ENCODE measurements around the gene UBE2E1.

UBE2E1 gene

GRCh38 chr3:23785097-23785645 is 20.6 kb upstream of the UBE2E1 start:
- DNase-seq = no peak
- Histone ChIP-seq H3K27me3 (ENCODE audit: insufficient read depth, low read length, poor library complexity) (no peaks in the 10 kb centered on the region), H3K4ac (ENCODE audit: low read depth, low read length) (no peak overlapping the region), H3K4me2 (ENCODE audit: low read length) (no peak overlapping the region), H3K9ac (ENCODE audit: low read length) (no peak overlapping the region), H3K27ac (ENCODE audit: low read depth, low read length) (no peak overlapping the region), H3K56ac (ENCODE audit: low read length) (no peak overlapping the region), H2BK5ac (ENCODE audit: low read length) (no peak overlapping the region), H3K36me3 (ENCODE audit: control insufficient read depth, insufficient read depth, low read length) (no peaks in the 10 kb centered on the region), H3K79me2 (ENCODE audit: control insufficient read depth, insufficient read depth, low read length) (no peaks in the 10 kb centered on the region), H4K8ac (ENCODE audit: low read depth, low read length) (no peak overlapping the region), H3K79me1 (ENCODE audit: low read length) (no peaks in the 10 kb centered on the region), H2BK120ac (ENCODE audit: low read depth, low read length) (no peak overlapping the region), H3K23ac (ENCODE audit: low read length) (no peak overlapping the region), H3K18ac (ENCODE audit: low read length) (no peak overlapping the region), H2BK15ac (replicated peaks; ENCODE audit: low read depth) (no peak overlapping the region), H4K5ac (ENCODE audit: low read length) (no peak overlapping the region), H2AK5ac (ENCODE audit: low read length) (no peak overlapping the region), H3K4me3 (ENCODE audit: low read length) (no peak overlapping the region), H3K4me1 (ENCODE audit: control insufficient read depth, low read depth, low read length) (no peaks in the 10 kb centered on the region)
- no CpG with 5 or more reads among the region's 6 CpGs for WGBS (ENCODE audit: extremely low coverage, insufficient coverage, low lambda C conversion rate)

- no peak overlapping the region for H3K27ac ChIP-seq (ENCODE audit: low read depth, low read length)
- H3K36me3 ChIP-seq (ENCODE audit: control insufficient read depth, insufficient read depth, low read length) = no peaks in the 10 kb centered on the region
- no peaks in the 10 kb centered on the region for H3K27me3 ChIP-seq (ENCODE audit: insufficient read depth, low read length, poor library complexity)
- WGBS (ENCODE audit: extremely low coverage, insufficient coverage, low lambda C conversion rate) = no CpG with 5 or more reads among the region's 2 CpGs
- H3K56ac ChIP-seq (ENCODE audit: low read length) = no peak overlapping the region
- no peak overlapping the region for H3K23ac ChIP-seq (ENCODE audit: low read length)
- no peak overlapping the region for H2AK5ac ChIP-seq (ENCODE audit: low read length)
- H3K4me1 ChIP-seq (ENCODE audit: control insufficient read depth, low read depth, low read length) = no peaks in the 10 kb centered on the region
- H3K79me1 ChIP-seq (ENCODE audit: low read length) = no peaks in the 10 kb centered on the region
- H4K5ac ChIP-seq (ENCODE audit: low read length) = no peak overlapping the region
- H3K79me2 ChIP-seq (ENCODE audit: control insufficient read depth, insufficient read depth, low read length) = no peaks in the 10 kb centered on the region
- H3K18ac ChIP-seq (ENCODE audit: low read length) = no peak overlapping the region
- H3K4me3 ChIP-seq (ENCODE audit: low read length) = no peak overlapping the region
- no peak overlapping the region for H2BK120ac ChIP-seq (ENCODE audit: low read depth, low read length)
- no peak overlapping the region for H4K8ac ChIP-seq (ENCODE audit: low read depth, low read length)
- no peak overlapping the region for H3K4me2 ChIP-seq (ENCODE audit: low read length)
- H3K4ac ChIP-seq (ENCODE audit: low read depth, low read length) = no peak overlapping the region
- H2BK15ac ChIP-seq (replicated peaks; ENCODE audit: low read depth) = no peak overlapping the region
- no peak for DNase-seq
- H3K9ac ChIP-seq (ENCODE audit: low read length) = no peak overlapping the region
- no peak overlapping the region for H2BK5ac ChIP-seq (ENCODE audit: low read length)
Measured at GRCh38 chr3:23785882-23786281, 19.9 kb upstream of the UBE2E1 start.

DNA sequence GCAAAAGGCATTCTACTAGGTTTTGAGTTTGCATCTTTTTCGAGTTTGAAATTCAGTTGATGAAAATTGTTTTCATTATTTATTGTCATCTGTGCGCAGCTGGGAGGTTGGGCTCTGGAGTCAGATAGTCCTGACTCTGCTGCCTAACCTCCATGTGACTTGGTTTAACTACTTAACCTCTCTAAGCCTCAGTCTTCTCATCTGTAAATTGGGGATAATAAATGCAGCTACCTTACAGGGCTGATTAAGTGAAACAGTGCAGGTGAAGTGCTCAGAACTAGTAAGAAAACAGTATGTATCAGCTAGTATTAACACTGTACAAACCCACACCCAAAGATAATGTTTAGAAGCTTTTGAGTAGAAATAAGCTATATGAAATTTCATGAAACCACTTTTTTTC is 14.1 kb upstream of the UBE2E1 start:
- Histone ChIP-seq H2BK15ac (replicated peaks; ENCODE audit: low read depth) (no peak overlapping the region), H3K56ac (ENCODE audit: low read length) (no peak overlapping the region), H4K5ac (ENCODE audit: low read length) (no peak overlapping the region), H3K4me3 (ENCODE audit: low read length) (no peak overlapping the region), H3K23ac (ENCODE audit: low read length) (no peak overlapping the region), H3K18ac (ENCODE audit: low read length) (no peak overlapping the region), H4K8ac (ENCODE audit: low read depth, low read length) (no peak overlapping the region), H3K4ac (ENCODE audit: low read depth, low read length) (no peak overlapping the region), H3K4me1 (ENCODE audit: control insufficient read depth, low read depth, low read length) (no peaks in the 10 kb centered on the region), H3K36me3 (ENCODE audit: control insufficient read depth, insufficient read depth, low read length) (no peaks in the 10 kb centered on the region), H2BK120ac (ENCODE audit: low read depth, low read length) (no peak overlapping the region), H3K79me1 (ENCODE audit: low read length) (no peaks in the 10 kb centered on the region), H3K9ac (ENCODE audit: low read length) (no peak overlapping the region), H3K4me2 (ENCODE audit: low read length) (no peak overlapping the region), H3K27me3 (ENCODE audit: insufficient read depth, low read length, poor library complexity) (no peaks in the 10 kb centered on the region), H3K79me2 (ENCODE audit: control insufficient read depth, insufficient read depth, low read length) (no peaks in the 10 kb centered on the region), H3K27ac (ENCODE audit: low read depth, low read length) (no peak overlapping the region), H2AK5ac (ENCODE audit: low read length) (no peak overlapping the region), H2BK5ac (ENCODE audit: low read length) (no peak overlapping the region)
- no peak for DNase-seq
- no CpG with 5 or more reads among the region's 2 CpGs for WGBS (ENCODE audit: extremely low coverage, insufficient coverage, low lambda C conversion rate)

GRCh38 chr3:23793528-23794134 is 12.1 kb upstream of the UBE2E1 start:
- no peak overlapping the region for H3K4ac ChIP-seq (ENCODE audit: low read depth, low read length)
- H3K23ac ChIP-seq (ENCODE audit: low read length) = no peak overlapping the region
- H3K4me2 ChIP-seq (ENCODE audit: low read length) = no peak overlapping the region
- no peak for DNase-seq
- H2BK120ac ChIP-seq (ENCODE audit: low read depth, low read length) = no peak overlapping the region
- no peak overlapping the region for H3K4me3 ChIP-seq (ENCODE audit: low read length)
- no peak overlapping the region for H4K5ac ChIP-seq (ENCODE audit: low read length)
- no peaks in the 10 kb centered on the region for H3K27me3 ChIP-seq (ENCODE audit: insufficient read depth, low read length, poor library complexity)
- H4K8ac ChIP-seq (ENCODE audit: low read depth, low read length) = no peak overlapping the region
- no peaks in the 10 kb centered on the region for H3K36me3 ChIP-seq (ENCODE audit: control insufficient read depth, insufficient read depth, low read length)
- no peaks in the 10 kb centered on the region for H3K4me1 ChIP-seq (ENCODE audit: control insufficient read depth, low read depth, low read length)
- no peak overlapping the region for H3K56ac ChIP-seq (ENCODE audit: low read length)
- H2BK5ac ChIP-seq (ENCODE audit: low read length) = no peak overlapping the region
- no peak overlapping the region for H3K18ac ChIP-seq (ENCODE audit: low read length)
- no peaks in the 10 kb centered on the region for H3K79me1 ChIP-seq (ENCODE audit: low read length)
- WGBS (ENCODE audit: extremely low coverage, insufficient coverage, low lambda C conversion rate) = no CpG with 5 or more reads among the region's 4 CpGs
- H2AK5ac ChIP-seq (ENCODE audit: low read length) = no peak overlapping the region
- H3K79me2 ChIP-seq (ENCODE audit: control insufficient read depth, insufficient read depth, low read length) = no peaks in the 10 kb centered on the region
- no peak overlapping the region for H3K9ac ChIP-seq (ENCODE audit: low read length)
- no peak overlapping the region for H2BK15ac ChIP-seq (replicated peaks; ENCODE audit: low read depth)
- H3K27ac ChIP-seq (ENCODE audit: low read depth, low read length) = no peak overlapping the region

DNA sequence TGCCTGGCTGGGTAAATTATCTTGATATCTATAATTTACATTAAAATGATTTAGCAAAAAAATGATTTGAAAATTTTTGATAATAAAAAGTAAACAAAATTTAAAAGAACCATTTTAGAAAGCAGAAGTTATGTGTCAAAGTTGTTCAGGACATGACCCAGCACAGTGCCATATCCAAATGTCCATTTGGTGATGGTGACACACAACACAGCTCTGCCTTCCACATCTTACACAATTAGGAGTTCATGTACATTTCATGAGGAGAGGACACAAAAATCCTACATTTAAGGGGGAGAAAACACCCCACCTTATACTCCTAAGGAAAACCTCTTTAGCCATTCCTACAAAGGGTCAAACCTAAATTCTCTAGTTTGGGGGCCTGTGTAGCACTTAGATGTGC is 10.7 kb upstream of the UBE2E1 start:
- no peak overlapping the region for H4K8ac ChIP-seq (ENCODE audit: low read depth, low read length)
- H3K23ac ChIP-seq (ENCODE audit: low read length) = no peak overlapping the region
- H3K4me1 ChIP-seq (ENCODE audit: control insufficient read depth, low read depth, low read length) = no peaks in the 10 kb centered on the region
- no peak overlapping the region for H3K4me2 ChIP-seq (ENCODE audit: low read length)
- no peak overlapping the region for H2BK5ac ChIP-seq (ENCODE audit: low read length)
- DNase-seq = no peak
- no peak overlapping the region for H2AK5ac ChIP-seq (ENCODE audit: low read length)
- no peak overlapping the region for H2BK120ac ChIP-seq (ENCODE audit: low read depth, low read length)
- H3K79me1 ChIP-seq (ENCODE audit: low read length) = no peaks in the 10 kb centered on the region
- H3K18ac ChIP-seq (ENCODE audit: low read length) = no peak overlapping the region
- H3K56ac ChIP-seq (ENCODE audit: low read length) = no peak overlapping the region
- no peak overlapping the region for H3K4me3 ChIP-seq (ENCODE audit: low read length)
- no peaks in the 10 kb centered on the region for H3K36me3 ChIP-seq (ENCODE audit: control insufficient read depth, insufficient read depth, low read length)
- H3K9ac ChIP-seq (ENCODE audit: low read length) = no peak overlapping the region
- H3K27me3 ChIP-seq (ENCODE audit: insufficient read depth, low read length, poor library complexity) = no peaks in the 10 kb centered on the region
- no peak overlapping the region for H2BK15ac ChIP-seq (replicated peaks; ENCODE audit: low read depth)
- H3K4ac ChIP-seq (ENCODE audit: low read depth, low read length) = no peak overlapping the region
- no peak overlapping the region for H3K27ac ChIP-seq (ENCODE audit: low read depth, low read length)
- no peak overlapping the region for H4K5ac ChIP-seq (ENCODE audit: low read length)
- H3K79me2 ChIP-seq (ENCODE audit: control insufficient read depth, insufficient read depth, low read length) = no peaks in the 10 kb centered on the region

DNA sequence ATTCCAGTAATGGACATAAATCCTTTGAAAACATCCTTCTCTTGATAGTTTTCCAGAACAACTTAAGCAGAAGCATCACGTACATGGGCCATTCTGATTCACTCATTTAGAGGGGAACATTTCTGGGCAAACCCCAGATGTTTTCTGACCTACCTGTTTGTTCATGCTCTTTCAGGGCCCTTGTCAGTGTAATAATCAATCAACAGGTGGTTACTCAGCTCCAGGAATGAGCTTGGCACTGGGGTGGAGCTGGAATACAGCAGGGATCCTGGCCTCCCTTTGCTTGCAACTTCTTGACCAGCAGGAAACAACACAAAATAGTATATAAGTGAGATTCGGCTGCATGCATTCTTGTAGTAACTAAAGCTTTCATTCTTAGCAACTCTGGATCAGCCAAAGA is 9.2 kb upstream of the UBE2E1 start:
- no peak overlapping the region for H3K4ac ChIP-seq (ENCODE audit: low read depth, low read length)
- no peak overlapping the region for H4K5ac ChIP-seq (ENCODE audit: low read length)
- no peak for DNase-seq
- no peak overlapping the region for H3K23ac ChIP-seq (ENCODE audit: low read length)
- no peak overlapping the region for H4K8ac ChIP-seq (ENCODE audit: low read depth, low read length)
- no peak overlapping the region for H2BK5ac ChIP-seq (ENCODE audit: low read length)
- no peak overlapping the region for H3K18ac ChIP-seq (ENCODE audit: low read length)
- no CpG with 5 or more reads among the region's 2 CpGs for WGBS (ENCODE audit: extremely low coverage, insufficient coverage, low lambda C conversion rate)
- H3K27ac ChIP-seq (ENCODE audit: low read depth, low read length) = no peak overlapping the region
- H3K4me1 ChIP-seq (ENCODE audit: control insufficient read depth, low read depth, low read length) = no peaks in the 10 kb centered on the region
- H3K9ac ChIP-seq (ENCODE audit: low read length) = no peak overlapping the region
- H3K4me2 ChIP-seq (ENCODE audit: low read length) = no peak overlapping the region
- no peak overlapping the region for H2AK5ac ChIP-seq (ENCODE audit: low read length)
- no peak overlapping the region for H2BK15ac ChIP-seq (replicated peaks; ENCODE audit: low read depth)
- no peaks in the 10 kb centered on the region for H3K79me1 ChIP-seq (ENCODE audit: low read length)
- H3K36me3 ChIP-seq (ENCODE audit: control insufficient read depth, insufficient read depth, low read length) = no peaks in the 10 kb centered on the region
- no peak overlapping the region for H3K56ac ChIP-seq (ENCODE audit: low read length)
- H3K27me3 ChIP-seq (ENCODE audit: insufficient read depth, low read length, poor library complexity) = no peaks in the 10 kb centered on the region
- H3K4me3 ChIP-seq (ENCODE audit: low read length) = no peak overlapping the region
- no peaks in the 10 kb centered on the region for H3K79me2 ChIP-seq (ENCODE audit: control insufficient read depth, insufficient read depth, low read length)
- no peak overlapping the region for H2BK120ac ChIP-seq (ENCODE audit: low read depth, low read length)

Measured in mesendoderm (in vitro differentiated cells).